Measurements from ENCODE around the gene DVL2. TPM values are rescaled to one million over a fixed set of nuclear protein-coding genes. Genes with fewer than 3 reads are reported as not detected.
A peak's percentile ranks its signal among the peaks of the same experiment; 100 is the strongest.

Gene DVL2
- total RNA-seq, 4 donors from 2014 or later = 35.9 to 182 (median 69.2) TPM

DNA sequence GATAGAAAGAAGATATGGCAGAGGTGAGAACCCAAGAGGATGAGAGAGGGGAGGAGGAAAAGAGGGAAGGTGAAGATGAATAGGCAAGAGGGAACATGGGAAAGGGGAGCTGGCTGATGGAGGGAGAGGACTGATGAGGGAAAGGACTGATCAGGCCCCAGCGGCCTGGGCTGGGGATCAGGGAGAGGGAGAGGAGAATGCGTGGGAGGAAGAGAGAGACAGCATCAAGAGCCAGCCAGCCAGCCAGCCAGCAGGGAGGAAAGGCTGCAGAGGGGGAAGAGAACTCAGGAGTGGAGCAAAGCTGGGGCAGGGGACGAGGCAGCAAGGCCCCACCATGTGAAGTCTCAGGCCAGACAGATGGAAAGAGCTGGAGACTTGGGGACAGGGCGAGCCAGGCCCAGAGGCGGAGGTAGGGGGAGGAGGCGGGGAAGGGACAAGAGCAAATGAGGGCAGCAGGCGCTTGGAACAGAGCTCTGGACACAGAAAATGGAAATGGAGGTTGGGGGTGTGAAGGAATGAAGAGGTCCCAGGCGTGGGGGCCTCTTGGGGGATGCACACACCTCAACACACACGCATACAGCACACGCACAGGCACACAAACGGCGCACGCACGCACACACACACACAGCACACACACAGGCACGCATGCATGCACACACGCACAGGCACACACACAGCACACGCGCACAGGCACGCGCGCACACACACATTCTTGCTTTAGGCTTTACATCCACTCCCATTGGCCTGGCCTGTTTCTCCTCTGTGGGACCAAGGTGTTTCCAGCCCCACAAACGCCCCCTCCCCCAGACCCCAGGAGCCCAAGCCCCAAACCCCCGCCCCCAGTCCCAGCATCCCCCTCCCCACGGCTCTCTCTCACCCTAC, 27.0 kb downstream of the DVL2 start:
- Histone ChIP-seq H3K4me1 (peaks cover 3 to 15% (median 7%) of the 10 kb centered on the region in 4 donors), H3K27ac (peak overlapping the region in 1 of 4 donors; percentile 15), H3K4me3 (no peak overlapping the region), H3K36me3 (no peaks in the 10 kb centered on the region), H3K27me3 (no peaks in the 10 kb centered on the region), H3K9me3 (no peaks in the 10 kb centered on the region)
- intact Hi-C loops (cut with DNase I; ENCODE audit: low total_unique reads) = no loop called here
- TF ChIP-seq EP300 (IDR thresholded peaks at IDR 0.05; ENCODE audit: low read depth) (no peak), POLR2AphosphoS5 (IDR thresholded peaks at IDR 0.05) (no peak), POLR2A (IDR thresholded peaks at IDR 0.05) (no peak)
- TF ChIP-seq, protein P1, sequence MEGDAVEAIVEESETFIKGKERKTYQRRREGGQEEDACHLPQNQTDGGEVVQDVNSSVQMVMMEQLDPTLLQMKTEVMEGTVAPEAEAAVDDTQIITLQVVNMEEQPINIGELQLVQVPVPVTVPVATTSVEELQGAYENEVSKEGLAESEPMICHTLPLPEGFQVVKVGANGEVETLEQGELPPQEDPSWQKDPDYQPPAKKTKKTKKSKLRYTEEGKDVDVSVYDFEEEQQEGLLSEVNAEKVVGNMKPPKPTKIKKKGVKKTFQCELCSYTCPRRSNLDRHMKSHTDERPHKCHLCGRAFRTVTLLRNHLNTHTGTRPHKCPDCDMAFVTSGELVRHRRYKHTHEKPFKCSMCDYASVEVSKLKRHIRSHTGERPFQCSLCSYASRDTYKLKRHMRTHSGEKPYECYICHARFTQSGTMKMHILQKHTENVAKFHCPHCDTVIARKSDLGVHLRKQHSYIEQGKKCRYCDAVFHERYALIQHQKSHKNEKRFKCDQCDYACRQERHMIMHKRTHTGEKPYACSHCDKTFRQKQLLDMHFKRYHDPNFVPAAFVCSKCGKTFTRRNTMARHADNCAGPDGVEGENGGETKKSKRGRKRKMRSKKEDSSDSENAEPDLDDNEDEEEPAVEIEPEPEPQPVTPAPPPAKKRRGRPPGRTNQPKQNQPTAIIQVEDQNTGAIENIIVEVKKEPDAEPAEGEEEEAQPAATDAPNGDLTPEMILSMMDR (IDR thresholded peaks at IDR 0.05) = no peak
- in situ Hi-C loops (cut with MboI; ENCODE audit: low pct_ligation_motif_present in 1 of 4, low pct_unique_long_range_greater_than_20kb in 1 of 4, low sequenced_read_pairs in 3 of 4) = no loop called here
- WGBS, 2 donors (ENCODE audit: low coverage in 1 of 2) = 78 to 85% methylated on average over 3 to 23 of the region's 24 CpGs
- DNase-seq = no peak

- no peak for DNase-seq
- intact Hi-C loops (cut with DNase I; ENCODE audit: low total_unique reads) (no loop called here), in situ Hi-C loops (cut with MboI; ENCODE audit: low pct_ligation_motif_present in 1 of 4, low pct_unique_long_range_greater_than_20kb in 1 of 4, low sequenced_read_pairs in 3 of 4) (no loop called here)
- no peaks in the 10 kb centered on the region for H3K27me3 ChIP-seq
- H3K4me3 ChIP-seq = peak overlapping the region in 3 of 4 donors; percentile 24 to 49 (median 38)
- H3K36me3 ChIP-seq = no peaks in the 10 kb centered on the region
- TF ChIP-seq, protein P1 (IDR thresholded peaks at IDR 0.05) = no peak
- TF ChIP-seq EP300 (IDR thresholded peaks at IDR 0.05; ENCODE audit: low read depth) (no peak), POLR2AphosphoS5 (IDR thresholded peaks at IDR 0.05) (no peak), POLR2A (IDR thresholded peaks at IDR 0.05) (no peak)
- peak overlapping the region; percentile 51 to 73 (median 60) for H3K27ac ChIP-seq
- H3K9me3 ChIP-seq = no peaks in the 10 kb centered on the region
- H3K4me1 ChIP-seq = peaks cover 3 to 15% (median 5%) of the 10 kb centered on the region in 4 donors
- WGBS, 2 donors (ENCODE audit: low coverage in 1 of 2) = 41 to 62% methylated on average over 6 to 15 of the region's 15 CpGs
Observed at GRCh38 chr17:7205561-7205960, 28.8 kb downstream of the DVL2 start.

GRCh38 chr17:7204828-7205461, 29.4 kb downstream of the DVL2 start:
- H3K27me3 ChIP-seq = no peaks in the 10 kb centered on the region
- peak; percentile 87 for DNase-seq
- peaks cover 3 to 15% (median 5%) of the 10 kb centered on the region in 4 donors for H3K4me1 ChIP-seq
- intact Hi-C loops (cut with DNase I; ENCODE audit: low total_unique reads) (no loop called here), in situ Hi-C loops (cut with MboI; ENCODE audit: low pct_ligation_motif_present in 1 of 4, low pct_unique_long_range_greater_than_20kb in 1 of 4, low sequenced_read_pairs in 3 of 4) (no loop called here)
- TF ChIP-seq POLR2A (IDR thresholded peaks at IDR 0.05) = no peak
- TF ChIP-seq POLR2AphosphoS5 (IDR thresholded peaks at IDR 0.05) = peak in 1 of 3 donors; percentile 9
- no peaks in the 10 kb centered on the region for H3K9me3 ChIP-seq
- peak overlapping the region; percentile 22 to 49 (median 31) for H3K4me3 ChIP-seq
- H3K27ac ChIP-seq = peak overlapping the region; percentile 51 to 73 (median 60)
- no peaks in the 10 kb centered on the region for H3K36me3 ChIP-seq
- 1% methylated on average over 25 of the region's 34 CpGs; no CpG with 5 or more reads in 1 of the 2 donors for WGBS, 2 donors (ENCODE audit: low coverage in 1 of 2)

DNA sequence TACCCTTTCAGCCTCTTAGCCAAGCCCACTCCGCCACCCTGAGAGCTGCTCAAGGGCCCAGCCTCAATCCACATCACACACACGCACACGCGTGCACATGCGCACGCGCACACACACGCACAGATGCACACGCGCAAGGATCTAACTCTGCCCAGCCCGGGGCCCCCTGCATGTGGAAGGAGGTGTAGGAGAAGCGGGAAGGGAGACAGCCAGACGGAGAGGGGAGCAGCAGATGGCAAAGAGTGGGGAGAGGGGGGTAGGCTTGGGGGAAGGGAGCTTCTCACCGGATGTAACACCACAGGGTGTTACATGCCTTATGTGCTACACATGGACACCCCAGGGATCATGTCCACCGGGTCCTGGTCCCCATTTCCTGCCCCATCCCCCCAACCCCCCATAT, 30.0 kb downstream of the DVL2 start:
- Histone ChIP-seq H3K27ac (peak overlapping the region; percentile 51 to 73 (median 60)), H3K4me3 (peak overlapping the region in 1 of 4 donors; percentile 49), H3K36me3 (no peaks in the 10 kb centered on the region), H3K27me3 (no peaks in the 10 kb centered on the region), H3K9me3 (no peaks in the 10 kb centered on the region), H3K4me1 (peaks cover 3 to 15% (median 5%) of the 10 kb centered on the region in 4 donors)
- 76% methylated on average over 15 of the region's 15 CpGs; no CpG with 5 or more reads in 1 of the 2 donors for WGBS, 2 donors (ENCODE audit: low coverage in 1 of 2)
- no peak for DNase-seq
- TF ChIP-seq POLR2A (IDR thresholded peaks at IDR 0.05) = no peak
- TF ChIP-seq EP300 (IDR thresholded peaks at IDR 0.05; ENCODE audit: low read depth) = no peak
- no peak for TF ChIP-seq POLR2AphosphoS5 (IDR thresholded peaks at IDR 0.05)
- TF ChIP-seq, protein P1 (IDR thresholded peaks at IDR 0.05) = no peak
- intact Hi-C loops (cut with DNase I; ENCODE audit: low total_unique reads) = no loop called here
- in situ Hi-C loops (cut with MboI; ENCODE audit: low pct_ligation_motif_present in 1 of 4, low pct_unique_long_range_greater_than_20kb in 1 of 4, low sequenced_read_pairs in 3 of 4) = no loop called here
